Activated naive CD8-positive, alpha-beta T cell treated with anti-CD3 and anti-CD28 coated beads, Interleukin-2, amount 50 U/mL, for 16 hours (primary cell): ENCODE results near the gene GPR78.

Experiments
- DNase-seq: peaks from one replicate; pipeline ENCODE4 v3.0.0-alpha.2; 2020; ENCODE audit warnings: low read depth, low spot score

The GPR78 gene, protein sequence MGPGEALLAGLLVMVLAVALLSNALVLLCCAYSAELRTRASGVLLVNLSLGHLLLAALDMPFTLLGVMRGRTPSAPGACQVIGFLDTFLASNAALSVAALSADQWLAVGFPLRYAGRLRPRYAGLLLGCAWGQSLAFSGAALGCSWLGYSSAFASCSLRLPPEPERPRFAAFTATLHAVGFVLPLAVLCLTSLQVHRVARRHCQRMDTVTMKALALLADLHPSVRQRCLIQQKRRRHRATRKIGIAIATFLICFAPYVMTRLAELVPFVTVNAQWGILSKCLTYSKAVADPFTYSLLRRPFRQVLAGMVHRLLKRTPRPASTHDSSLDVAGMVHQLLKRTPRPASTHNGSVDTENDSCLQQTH

GRCh38 chr4:8580321-8581093 lies at the start of gene GPR78:
TSS of gene GPR78 (plus strand) at chr4:8580392. CDS start at chr4:8580983, 591 bp downstream.
- DNase-seq, result no peak

DNA sequence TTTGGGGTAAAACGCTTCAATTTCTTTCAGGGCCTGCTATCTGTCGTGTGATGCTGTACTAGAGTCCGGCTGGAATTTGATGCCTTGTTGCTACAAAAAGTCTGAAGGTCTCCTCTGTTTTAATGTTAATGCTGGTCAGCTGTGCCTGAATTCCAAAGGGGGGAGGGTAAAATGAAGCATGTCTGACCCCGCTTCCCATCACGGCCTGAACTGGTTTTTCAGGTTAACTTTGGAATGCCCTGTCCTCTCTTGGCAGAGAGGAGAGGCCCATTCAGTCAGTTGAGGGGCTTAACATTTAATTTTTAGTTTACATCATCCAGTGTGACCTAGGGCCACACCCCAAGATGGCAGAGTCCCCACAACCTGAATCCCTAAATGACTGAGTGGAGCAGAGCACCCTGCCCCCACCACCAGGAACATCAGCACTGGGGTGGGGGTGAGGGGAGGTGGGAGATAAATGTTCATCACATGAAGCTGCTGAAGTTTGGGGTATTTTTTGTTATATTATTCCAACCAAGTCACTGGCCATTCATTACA lies 47.9 kb upstream of the GPR78 start:
- no peak for DNase-seq

GRCh38 chr4:8533274-8533865 lies 46.8 kb upstream of the GPR78 start:
- no peak for DNase-seq

DNA sequence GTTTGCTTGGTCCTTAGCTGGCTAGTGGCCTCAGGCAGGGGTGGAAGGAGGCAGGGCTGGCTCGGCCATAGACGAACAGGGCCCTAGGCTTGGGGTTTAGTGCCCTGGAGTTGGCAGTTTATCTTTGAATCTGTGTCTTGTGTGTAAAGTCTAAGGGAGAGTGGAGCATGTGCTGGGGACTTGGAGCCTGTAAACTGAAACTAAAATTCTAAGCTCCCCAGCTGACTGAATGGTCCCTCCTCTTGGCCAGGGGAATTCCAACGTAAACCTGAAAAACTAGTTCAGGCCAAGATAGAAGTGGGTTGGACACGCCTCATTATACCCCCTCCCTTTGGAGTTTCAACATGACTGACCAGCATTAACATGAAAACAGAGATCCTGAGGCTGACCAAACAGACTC lies 46.1 kb upstream of the GPR78 start:
- DNase-seq, result no peak

DNA sequence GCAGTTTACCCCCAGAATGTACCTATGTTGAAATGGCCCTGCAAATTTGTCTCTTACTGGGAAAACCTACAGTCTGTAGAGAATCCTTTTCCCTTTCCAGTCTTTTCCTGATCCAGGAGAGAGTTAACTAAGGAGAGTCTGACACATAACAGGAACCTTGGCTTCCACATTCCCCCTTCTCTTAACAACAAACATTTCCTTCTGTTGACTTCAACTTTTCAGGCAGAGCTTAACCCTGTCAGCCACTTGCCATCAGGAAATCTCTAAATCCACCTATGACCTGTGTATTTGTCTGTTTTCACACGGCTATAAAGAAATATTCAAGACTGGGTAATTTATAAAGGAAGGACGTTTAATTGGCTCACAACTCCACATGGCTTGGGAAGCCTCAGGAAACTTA lies 45.6 kb upstream of the GPR78 start:
- no peak for DNase-seq

GRCh38 chr4:8536467-8536866 lies 43.7 kb upstream of the GPR78 start:
- no peak for DNase-seq

- no peak for DNase-seq
These were observed 43.1 kb upstream of the GPR78 start for GRCh38 chr4:8537041-8537461.

- no peak for DNase-seq
These were observed 42.0 kb upstream of the GPR78 start for GRCh38 chr4:8538076-8538702.

DNA sequence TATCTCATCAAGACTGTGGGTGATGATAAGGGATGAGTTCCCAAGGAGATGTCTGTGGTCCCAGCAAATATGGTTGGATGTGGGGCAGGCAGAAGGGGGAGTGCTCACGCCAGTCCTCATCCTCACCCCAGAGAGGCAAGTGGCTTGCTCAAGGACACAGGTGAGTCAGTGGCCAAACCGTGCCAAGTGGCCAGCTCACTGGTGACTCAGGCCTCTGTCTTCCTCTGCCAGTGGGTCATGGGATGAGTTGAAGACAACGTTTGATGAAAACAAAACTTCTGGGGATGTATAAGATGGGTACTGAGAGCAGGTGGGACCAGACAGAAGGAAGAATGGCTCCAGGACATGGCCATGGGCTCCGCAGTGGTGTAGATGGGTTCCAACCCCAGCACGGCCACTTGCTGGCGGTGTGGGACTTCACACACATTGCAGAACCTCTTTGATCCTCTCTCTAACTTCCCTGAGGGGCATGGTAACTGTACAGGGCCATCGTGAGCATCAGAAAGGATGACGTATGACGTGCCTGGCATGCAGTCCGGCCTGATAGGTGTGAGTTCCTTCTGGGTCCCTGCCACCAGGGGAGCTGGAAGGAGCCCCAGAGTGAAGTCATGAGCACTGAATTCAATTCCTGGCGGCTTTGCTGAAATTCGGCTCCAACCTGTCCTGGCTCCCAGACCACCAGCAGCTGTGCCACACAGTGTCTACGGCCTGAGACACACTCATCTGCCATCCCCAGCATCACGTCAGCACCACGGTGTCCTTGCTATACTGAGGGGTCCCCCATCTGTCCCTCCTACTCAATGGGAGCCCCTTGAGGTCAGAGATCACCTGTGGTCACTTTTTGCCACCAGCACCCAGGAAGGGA lies 41.3 kb upstream of the GPR78 start:
- DNase-seq, result no peak

DNA sequence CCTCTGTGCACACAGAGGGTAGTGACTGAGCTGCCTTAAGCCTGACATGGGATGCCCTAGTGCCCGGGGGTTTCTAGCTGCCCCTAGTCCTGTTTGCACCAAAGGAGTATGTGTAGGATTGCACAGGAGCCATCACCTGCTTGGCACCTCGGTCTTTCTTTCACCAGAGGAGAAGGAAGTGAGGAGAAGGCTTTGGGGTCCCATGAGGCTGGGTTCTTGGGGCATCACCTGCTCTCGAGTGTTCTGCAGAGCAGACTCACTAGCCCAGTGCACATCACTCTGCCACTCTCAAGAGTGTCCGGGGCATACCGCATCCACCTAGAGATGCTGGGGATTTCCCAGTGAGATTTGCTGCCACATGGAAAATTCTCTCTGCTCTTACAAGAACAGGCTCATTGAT lies 40.5 kb upstream of the GPR78 start:
- DNase-seq, result no peak

DNA sequence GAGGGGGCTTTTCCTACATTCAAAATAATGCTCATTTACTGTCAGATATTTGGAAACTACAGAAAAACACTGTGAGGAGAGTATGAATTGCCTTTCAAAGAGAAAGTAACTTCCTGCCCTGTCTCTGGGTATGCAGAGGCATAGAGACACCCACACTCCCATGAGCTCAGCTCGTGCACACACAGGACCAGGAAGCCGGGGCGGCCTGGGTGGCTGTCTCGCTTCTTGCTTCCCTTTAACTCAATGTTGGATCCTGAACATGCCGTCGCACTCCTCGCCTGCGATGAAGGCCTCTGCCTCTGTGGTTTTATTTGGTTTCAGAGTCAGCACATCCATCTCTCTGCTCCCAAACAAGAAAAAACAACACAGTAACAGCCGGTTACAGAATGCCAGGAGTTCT lies 40.1 kb upstream of the GPR78 start:
- DNase-seq, result no peak

- DNase-seq, result no peak
These were observed 39.6 kb upstream of the GPR78 start for GRCh38 chr4:8540586-8540985.

GRCh38 chr4:8540991-8541390 lies 39.2 kb upstream of the GPR78 start:
- no peak for DNase-seq

- no peak for DNase-seq
These were observed 38.0 kb upstream of the GPR78 start for GRCh38 chr4:8541981-8542715.

DNA sequence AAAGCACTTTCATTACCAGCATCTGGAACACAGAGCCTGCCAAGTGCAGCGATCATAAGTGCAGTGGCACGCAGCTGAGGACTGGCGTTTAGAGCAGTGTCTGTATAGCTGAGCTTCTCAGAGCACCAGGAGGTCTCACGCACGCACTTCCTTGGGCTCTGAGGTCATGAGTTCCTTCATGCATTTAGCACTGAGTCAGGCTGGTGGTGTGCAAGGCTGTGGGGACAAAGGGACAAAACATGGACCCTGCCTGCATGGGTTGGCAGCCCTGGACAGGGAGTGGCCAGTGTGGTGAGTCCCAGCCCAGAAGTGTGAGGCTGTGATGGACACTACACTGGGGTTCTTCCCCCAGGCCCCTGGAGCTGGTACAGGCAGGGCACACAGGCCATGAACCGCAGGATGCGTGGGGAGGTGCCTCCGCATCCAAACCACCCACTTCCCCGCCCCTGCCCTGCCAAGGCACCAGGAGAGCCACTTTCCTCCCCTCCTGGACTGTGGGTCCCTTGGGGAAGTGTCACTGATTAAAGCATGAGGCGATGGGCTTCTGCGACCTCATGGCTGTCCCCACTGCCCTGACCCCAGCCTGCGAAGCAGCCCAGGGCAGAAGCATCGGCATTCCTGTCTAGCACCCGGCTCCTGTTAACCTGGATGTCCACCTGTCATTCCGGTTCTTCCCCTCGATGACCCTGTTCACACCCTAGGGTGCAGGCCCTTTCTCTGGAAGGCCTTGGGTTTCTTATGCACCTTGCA lies 37.2 kb upstream of the GPR78 start:
- no peak for DNase-seq

DNA sequence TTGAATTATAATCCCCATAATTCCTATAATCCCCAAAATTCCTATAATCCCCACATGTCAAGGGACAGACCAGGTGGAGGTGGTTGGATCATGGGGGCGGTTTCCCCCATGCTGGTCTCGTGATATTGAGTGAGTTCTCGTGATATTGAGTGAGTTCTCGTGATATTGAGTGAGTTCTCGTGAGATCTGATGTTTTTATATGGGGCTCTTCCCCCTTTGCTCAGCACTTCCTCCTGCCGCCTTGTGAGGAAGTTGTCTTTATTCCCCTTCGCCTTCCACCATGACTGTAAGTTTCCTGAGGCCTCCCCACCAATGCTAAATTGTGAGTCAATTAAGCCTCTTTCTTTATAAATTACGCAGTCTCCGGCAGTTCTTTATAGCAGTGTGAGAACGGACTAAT lies 36.6 kb upstream of the GPR78 start:
- no peak for DNase-seq

GRCh38 chr4:8544282-8544681 lies 35.9 kb upstream of the GPR78 start:
- DNase-seq, result no peak

DNA sequence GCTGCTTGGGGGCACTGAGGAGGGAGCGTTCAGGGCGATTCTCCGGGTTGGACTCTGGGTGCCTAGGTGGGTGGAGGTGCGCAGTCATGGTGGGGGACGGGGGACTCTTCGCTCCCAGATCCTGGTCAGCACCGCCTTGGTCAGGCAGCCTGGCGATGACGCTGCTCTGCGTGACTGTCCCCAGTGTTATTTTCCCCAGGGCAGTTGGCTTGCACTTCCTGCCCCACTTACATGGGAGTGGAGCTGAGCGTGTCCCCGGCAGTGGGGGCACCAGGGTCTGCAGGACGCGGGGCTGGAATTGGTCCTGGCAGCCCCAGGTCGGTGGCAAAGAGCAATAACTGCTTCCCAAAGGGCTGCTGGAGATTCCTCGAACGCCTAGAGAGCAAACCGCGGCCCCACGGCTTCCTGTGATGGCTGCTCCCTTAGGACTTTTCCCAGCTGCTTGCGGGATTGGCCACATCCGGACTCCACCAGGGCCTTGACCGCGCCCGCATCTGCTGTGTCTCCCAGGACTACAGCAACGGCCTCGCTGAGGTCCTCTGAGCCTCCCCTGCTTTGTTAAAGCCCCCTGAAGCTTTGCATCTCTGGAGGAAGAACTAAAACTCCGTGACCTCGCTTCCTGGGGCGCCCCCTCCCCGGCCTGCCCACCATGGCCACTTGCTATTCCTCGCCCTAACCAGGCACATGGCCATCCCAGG lies 35.3 kb upstream of the GPR78 start:
- DNase-seq, result no peak

DNA sequence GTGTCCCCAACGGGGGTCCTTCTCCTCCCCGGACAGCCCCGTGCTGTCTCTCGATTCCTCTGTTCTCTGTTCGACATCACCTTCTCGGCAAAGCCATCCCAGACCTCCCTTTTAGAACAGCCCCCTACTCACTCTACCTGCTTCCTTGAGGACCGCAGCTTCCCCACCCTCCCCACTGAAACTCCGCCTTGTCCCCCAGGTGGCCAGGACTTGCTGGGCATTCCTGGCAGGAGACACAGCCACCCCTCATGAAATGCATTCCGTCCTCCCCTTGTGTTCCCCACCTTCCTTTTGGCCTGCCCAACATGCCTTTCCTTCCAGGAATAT lies 34.8 kb upstream of the GPR78 start:
- no peak for DNase-seq
